Measurements from ENCODE around the gene TMEM259.

GRCh38 chr19:1046117-1046626 is 25.2 kb upstream of the TMEM259 start:
- TF ChIP-seq CTCF (IDR thresholded peaks at IDR 0.05; ENCODE audit: low read length) (peak; percentile 21), EZH2 (IDR thresholded peaks at IDR 0.05; ENCODE audit: borderline replicate concordance, low read length) (no peak)
